Measurements from ENCODE around the gene NME7.

The NME7 gene

GRCh38 chr1:169103480-169103893 is 264.1 kb downstream of the NME7 start:
- no peak for DNase-seq

- no peak for DNase-seq
These were observed 264.6 kb downstream of the NME7 start for GRCh38 chr1:169103002-169103401.

GRCh38 chr1:169102567-169102966 is 265.0 kb downstream of the NME7 start:
- no peak for DNase-seq

- DNase-seq = no peak
These were observed 266.9 kb downstream of the NME7 start for GRCh38 chr1:169100651-169101088.

GRCh38 chr1:169100208-169100607 is 267.4 kb downstream of the NME7 start:
- no peak for DNase-seq

GRCh38 chr1:169099561-169099960 is 268.0 kb downstream of the NME7 start:
- DNase-seq = no peak

GRCh38 chr1:169098380-169098779 is 269.2 kb downstream of the NME7 start:
- no peak for DNase-seq

GRCh38 chr1:169094897-169095569 is 272.6 kb downstream of the NME7 start:
- DNase-seq = no peak

- DNase-seq = no peak
These were observed 275.2 kb downstream of the NME7 start for GRCh38 chr1:169092399-169092798.

- DNase-seq = no peak
These were observed 276.1 kb downstream of the NME7 start for GRCh38 chr1:169091480-169091941.

- DNase-seq = no peak
These were observed 276.7 kb downstream of the NME7 start for GRCh38 chr1:169090900-169091311.

- DNase-seq = no peak
These were observed 277.2 kb downstream of the NME7 start for GRCh38 chr1:169090308-169090899.

GRCh38 chr1:169089776-169090175 is 277.8 kb downstream of the NME7 start:
- no peak for DNase-seq

GRCh38 chr1:169087876-169088275 is 279.7 kb downstream of the NME7 start:
- no peak for DNase-seq

- peak in 2 of 6 experiments; percentile 5 to 12 for DNase-seq
These were observed 280.8 kb downstream of the NME7 start for GRCh38 chr1:169086603-169087455.

GRCh38 chr1:169085911-169086310 is 281.7 kb downstream of the NME7 start:
- no peak for DNase-seq
